Endometrial microvascular endothelial cells (primary cell): Measurements from ENCODE around the gene KLK1. TPM values are rescaled to one million over a fixed set of nuclear protein-coding genes. Genes with fewer than 3 reads are reported as not detected.

Experiments
- in situ Hi-C: cut with HindIII; loops from 2 replicates; pipeline ENCODE4 v1.10.0; 2017; ENCODE audit warnings: low sequenced_read_pairs, low pct_unique_long_range_greater_than_20kb; ENCODE audit errors: inconsistent ontology term
- total RNA-seq: library from RNA; depleted of rRNA; stranded (reverse); fragments of >200 nt; gene quantifications from one replicate; pipeline ENCODE4 v1.2.3, GENCODE V29; 2015; ENCODE audit errors: inconsistent ontology term

KLK1 gene
- total RNA-seq, 1 donor from 2014 or later = not detected

DNA sequence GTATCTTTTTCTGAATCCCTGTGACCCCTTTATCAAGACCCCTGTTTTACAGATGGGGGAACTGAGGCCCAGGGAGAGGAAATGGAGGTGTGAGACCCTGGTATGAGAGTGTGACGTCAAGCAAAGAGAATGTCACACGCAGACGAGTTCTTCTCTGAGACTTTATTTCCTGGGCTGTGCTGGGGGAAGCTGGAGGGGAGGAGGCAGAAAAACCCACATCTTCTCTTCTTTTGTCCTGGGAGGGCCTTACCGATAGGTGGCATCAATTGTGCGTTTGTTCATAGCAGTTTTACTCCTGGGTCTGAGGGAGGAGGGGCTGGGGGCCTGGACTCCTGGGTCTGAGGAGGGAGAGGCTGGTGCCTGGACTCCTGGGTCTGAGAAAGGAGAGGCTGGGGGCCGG is 14.7 kb upstream of the KLK1 start:
- in situ Hi-C loops = no loop called here

- in situ Hi-C loops = no loop called here
These were observed 13.7 kb upstream of the KLK1 start for GRCh38 chr19:50837300-50837699.

DNA sequence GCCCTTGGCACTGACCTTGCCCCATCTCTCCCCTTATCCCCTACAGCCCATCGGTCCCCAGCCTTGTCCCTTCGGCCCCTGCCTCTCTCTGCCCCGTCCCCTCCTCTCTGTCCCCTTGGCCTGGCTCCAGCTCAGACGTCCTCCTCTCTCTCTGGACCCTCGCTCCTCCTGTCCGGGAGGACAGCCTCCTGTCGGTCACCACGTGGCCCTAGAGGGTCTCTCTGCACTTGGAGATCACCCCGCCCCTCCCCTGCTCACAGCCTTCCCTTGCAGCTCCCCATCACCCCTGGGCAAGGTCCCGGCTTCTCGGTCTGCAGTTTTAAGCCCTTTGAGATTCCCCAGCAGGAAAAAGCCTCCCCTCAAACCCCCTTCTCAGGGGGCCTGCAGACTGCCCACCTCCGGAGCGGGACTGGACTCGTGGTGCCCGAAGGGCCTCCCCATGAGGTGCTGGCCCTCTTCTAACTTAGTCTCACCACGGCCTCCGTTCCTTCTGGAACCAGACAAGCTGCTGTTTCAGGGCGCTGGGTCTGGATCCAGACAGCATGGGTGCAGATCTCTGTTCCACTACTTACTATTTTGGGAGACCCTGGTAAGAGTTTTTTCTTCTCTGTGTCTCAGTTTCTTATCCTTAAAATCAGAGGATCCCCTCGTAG is 13.1 kb upstream of the KLK1 start:
- in situ Hi-C loops = no loop called here

- in situ Hi-C loops = no loop called here
These were observed 12.4 kb upstream of the KLK1 start for GRCh38 chr19:50835785-50836542.

GRCh38 chr19:50835103-50835784 is 11.7 kb upstream of the KLK1 start:
- in situ Hi-C loops = no loop called here

DNA sequence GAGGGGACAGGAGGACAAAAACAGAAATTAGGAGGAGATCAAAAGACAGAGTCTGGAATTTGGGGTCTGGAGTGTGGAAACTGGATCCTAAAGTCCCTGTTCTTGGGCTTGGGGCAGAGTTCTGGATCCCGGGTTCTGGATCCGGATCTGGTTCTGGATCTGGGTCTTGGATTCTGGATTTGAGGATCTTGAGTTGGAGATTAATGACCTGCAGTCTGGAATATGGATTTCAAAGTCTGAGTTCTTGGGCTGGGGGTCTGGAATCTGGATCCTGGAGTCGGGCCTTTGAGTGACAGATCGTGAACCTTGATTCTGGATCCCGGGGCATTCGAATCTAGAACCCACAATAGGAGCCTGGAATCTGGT is 10.2 kb upstream of the KLK1 start:
- in situ Hi-C loops = no loop called here

GRCh38 chr19:50833117-50833801 is 9.7 kb upstream of the KLK1 start, which contains the start of gene KLK15:
Gene KLK15, minus strand, starts transcription at chr19:50833574. Its CDS starts 2,082 bp downstream, at chr19:50831492.
- in situ Hi-C loops = no loop called here

- in situ Hi-C loops = no loop called here
These were observed 9.1 kb upstream of the KLK1 start for GRCh38 chr19:50832666-50833065.

GRCh38 chr19:50831026-50831396 is 7.4 kb upstream of the KLK1 start:
- in situ Hi-C loops = no loop called here

- in situ Hi-C loops = no loop called here
These were observed 6.9 kb upstream of the KLK1 start for GRCh38 chr19:50830266-50831025.

- in situ Hi-C loops = no loop called here
These were observed 6.2 kb upstream of the KLK1 start for GRCh38 chr19:50829801-50830200.

GRCh38 chr19:50827476-50827875 is 3.9 kb upstream of the KLK1 start:
- in situ Hi-C loops = no loop called here

GRCh38 chr19:50826492-50827240 is 3.1 kb upstream of the KLK1 start:
- in situ Hi-C loops = no loop called here

GRCh38 chr19:50822661-50823208 is 852 bp downstream of the KLK1 start:
- in situ Hi-C loops = no loop called here

- in situ Hi-C loops = no loop called here
These were observed 2.0 kb downstream of the KLK1 start for GRCh38 chr19:50821622-50822021.

DNA sequence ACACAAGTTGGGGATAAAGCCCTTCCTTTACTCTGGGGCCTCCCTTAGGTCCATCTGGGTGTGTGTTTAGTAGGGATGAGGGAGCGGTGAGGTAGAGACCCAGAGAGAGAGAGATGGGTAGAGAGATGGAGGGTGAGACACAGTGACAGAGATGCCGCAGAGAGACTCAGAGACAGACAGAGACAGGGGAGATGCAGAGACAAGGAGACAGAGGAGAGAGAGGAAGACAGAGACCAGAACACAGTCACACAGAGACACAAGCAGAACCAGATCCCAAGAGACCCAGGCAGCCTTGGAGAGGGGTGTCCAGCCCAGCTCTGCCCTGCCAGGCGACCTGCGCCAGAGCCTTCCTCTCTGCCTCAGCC is 2.4 kb downstream of the KLK1 start:
- in situ Hi-C loops = no loop called here

GRCh38 chr19:50820549-50821247 is 2.9 kb downstream of the KLK1 start:
- in situ Hi-C loops = no loop called here
